Breast epithelium (tissue), 4 donors: ENCODE measurements around the gene ZCCHC10. TPM values are rescaled to one million over a fixed set of nuclear protein-coding genes. Genes with fewer than 3 reads are reported as not detected.
"Not testable (repeated sequence)": the region's sequence is repeated elsewhere in the genome, so short reads cannot be mapped to it uniquely, and the experiment has no call there.

ENCODE experiments used
- DNase-seq, 2 donors: peaks; one replicate each; pipeline ENCODE4 v3.0.0-alpha.2; 2019; ENCODE audit warnings: low spot score in 2 of 2
- H3K27ac ChIP-seq, 2 donors: fragments of 200-600 bp; sonication (generic) in 1 of 2; one replicate each; pipeline ENCODE4 v1.5.1; 2016 to 2019; ENCODE audit warnings: mild to moderate bottlenecking in 1 of 2
- H3K27me3 ChIP-seq, 2 donors: fragments of 200-600 bp; sonication (generic) in 1 of 2; one replicate each; pipeline versions ENCODE4 v1.5.1 to v1.6.0; 2017 to 2019; ENCODE audit warnings: control low read depth in 1 of 2, mild to moderate bottlenecking in 1 of 2
- H3K36me3 ChIP-seq: fragments of 200-600 bp; one replicate; pipeline ENCODE4 v1.5.1; 2019
- H3K4me1 ChIP-seq, 2 donors: fragments of 200-600 bp; sonication (generic); one replicate each; pipeline ENCODE4 v1.5.1; 2016 to 2019; ENCODE audit warnings: control low read depth in 1 of 2
- H3K4me3 ChIP-seq, 3 donors: fragments of 200-600 bp; sonication (generic); 1 replicate in 2 of 3; 2 replicates in 1 of 3; pipeline ENCODE4 v1.5.1; 2016 to 2019; ENCODE audit warnings: mild to moderate bottlenecking in 3 of 3, moderate library complexity in 2 of 3
- H3K9me3 ChIP-seq, 2 donors: fragments of 200-600 bp; sonication (generic) in 1 of 2; one replicate each; pipeline ENCODE4 v1.5.1; 2016 to 2019; ENCODE audit warnings: control low read depth in 1 of 2
- CTCF ChIP-seq, 3 donors: fragments of 450-650 bp; IDR thresholded peaks; one replicate each; pipeline ENCODE4 v1.5.1; 2016 to 2017; ENCODE audit warnings: antibody characterized with exemption in 3 of 3, mild to moderate bottlenecking in 3 of 3, moderate library complexity in 3 of 3
- POLR2A ChIP-seq: fragments of 450-650 bp; IDR thresholded peaks from one replicate; pipeline ENCODE4 v1.6.1; 2016; ENCODE audit warnings: antibody characterized with exemption, mild to moderate bottlenecking, moderate library complexity
- POLR2AphosphoS5 ChIP-seq, 3 donors: sonication (generic); formaldehyde crosslinking; IDR thresholded peaks; one replicate each; pipeline ENCODE4 v1.6.1; 2017; ENCODE audit warnings: antibody characterized with exemption in 3 of 3
- intact Hi-C: fragments of 100-400 bp; cut with DNase I; formaldehyde crosslinking; loops from one replicate; pipeline ENCODE4 v1.15.1; 2023; ENCODE audit warnings: low total_unique reads
- total RNA-seq, 3 donors: library from RNA; depleted of rRNA; stranded (reverse); fragments of >200 nt; gene quantifications; one replicate each; pipeline ENCODE4 v1.1.0, GENCODE V29; 2016

ZCCHC10 gene
- total RNA-seq, 3 donors from 2014 or later = 13.6 to 30.4 (median 21.6) TPM

GRCh38 chr5:133026664-133027153 is 360 bp upstream of the ZCCHC10 start:
- Histone ChIP-seq H3K27ac (peak overlapping the region; percentile 95 to 97), H3K27me3 (no peaks in the 10 kb centered on the region), H3K4me3 (peak overlapping the region; percentile 61 to 93 (median 88)), H3K9me3 (no peaks in the 10 kb centered on the region), H3K36me3 (no peaks in the 10 kb centered on the region), H3K4me1 (peaks cover 0 to 10% of the 10 kb centered on the region in 2 donors)
- intact Hi-C loops = no loop called here
- no peak for TF ChIP-seq CTCF (IDR thresholded peaks at IDR 0.05)
- TF ChIP-seq POLR2AphosphoS5 (IDR thresholded peaks at IDR 0.05) = no peak
- TF ChIP-seq POLR2A = no peak
- no peak for DNase-seq

DNA sequence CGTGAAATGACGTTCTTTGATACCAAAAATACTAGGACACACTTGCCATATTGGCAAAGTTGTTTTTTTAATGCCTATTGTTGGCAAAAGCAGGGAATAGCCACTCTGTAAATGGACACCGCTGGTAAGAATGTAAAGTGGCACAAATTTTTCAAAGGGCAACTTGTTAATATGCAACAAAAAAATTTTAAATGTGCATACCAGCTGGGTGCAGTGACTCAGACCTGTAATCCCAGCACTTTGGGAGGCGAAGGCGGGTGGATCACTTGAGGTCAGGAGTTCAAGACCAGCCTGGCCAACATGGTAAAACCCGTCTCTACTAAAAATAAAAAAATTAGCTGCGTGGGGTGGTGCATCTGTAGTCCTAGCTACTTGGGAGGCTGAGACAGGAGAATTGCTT is 6.9 kb downstream of the ZCCHC10 start:
- DNase-seq, H3K36me3 ChIP-seq, intact Hi-C loops, H3K4me1 ChIP-seq, H3K4me3 ChIP-seq, H3K27ac ChIP-seq, H3K9me3 ChIP-seq, H3K27me3 ChIP-seq: not testable (repeated sequence)

DNA sequence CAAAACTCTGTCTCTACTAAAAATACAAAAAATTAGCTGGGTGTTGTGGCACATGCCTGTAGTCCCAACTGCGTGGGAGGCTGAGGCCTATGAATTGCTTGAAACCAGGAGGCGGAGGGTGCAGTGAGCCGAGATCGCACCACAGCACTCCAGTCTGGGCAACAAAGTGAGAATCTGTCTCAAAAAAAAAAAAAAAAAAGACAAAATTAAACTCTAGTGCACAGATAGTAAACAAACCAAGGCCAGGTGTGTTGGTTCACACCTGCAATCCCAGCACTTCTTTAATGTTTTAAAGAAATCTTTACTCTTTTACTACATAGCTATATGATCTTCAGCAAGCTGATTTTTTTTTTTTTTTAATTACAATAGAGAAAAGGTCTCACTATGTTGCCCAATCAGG is 8.4 kb downstream of the ZCCHC10 start:
- intact Hi-C loops = no loop called here
- TF ChIP-seq POLR2A (no peak), POLR2AphosphoS5 (IDR thresholded peaks at IDR 0.05) (no peak), CTCF (IDR thresholded peaks at IDR 0.05) (no peak)
- Histone ChIP-seq H3K27me3 (no peaks in the 10 kb centered on the region), H3K9me3 (no peaks in the 10 kb centered on the region), H3K27ac (no peak overlapping the region), H3K4me3 (no peak overlapping the region), H3K4me1 (no peaks in the 10 kb centered on the region), H3K36me3 (no peaks in the 10 kb centered on the region)
- no peak for DNase-seq

GRCh38 chr5:133015466-133015865 is 10.9 kb downstream of the ZCCHC10 start:
- no peak overlapping the region for H3K27ac ChIP-seq
- intact Hi-C loops = no loop called here
- no peak overlapping the region for H3K4me3 ChIP-seq
- no peaks in the 10 kb centered on the region for H3K27me3 ChIP-seq
- TF ChIP-seq POLR2A (no peak), POLR2AphosphoS5 (IDR thresholded peaks at IDR 0.05) (no peak), CTCF (IDR thresholded peaks at IDR 0.05) (no peak)
- H3K9me3 ChIP-seq = no peaks in the 10 kb centered on the region
- no peak for DNase-seq
- no peaks in the 10 kb centered on the region for H3K36me3 ChIP-seq
- H3K4me1 ChIP-seq = no peaks in the 10 kb centered on the region

- H3K4me3 ChIP-seq, H3K9me3 ChIP-seq, H3K4me1 ChIP-seq, H3K27ac ChIP-seq, DNase-seq, H3K36me3 ChIP-seq, intact Hi-C loops, H3K27me3 ChIP-seq: not testable (repeated sequence)
These were observed 17.9 kb downstream of the ZCCHC10 start for GRCh38 chr5:133008455-133008854.

DNA sequence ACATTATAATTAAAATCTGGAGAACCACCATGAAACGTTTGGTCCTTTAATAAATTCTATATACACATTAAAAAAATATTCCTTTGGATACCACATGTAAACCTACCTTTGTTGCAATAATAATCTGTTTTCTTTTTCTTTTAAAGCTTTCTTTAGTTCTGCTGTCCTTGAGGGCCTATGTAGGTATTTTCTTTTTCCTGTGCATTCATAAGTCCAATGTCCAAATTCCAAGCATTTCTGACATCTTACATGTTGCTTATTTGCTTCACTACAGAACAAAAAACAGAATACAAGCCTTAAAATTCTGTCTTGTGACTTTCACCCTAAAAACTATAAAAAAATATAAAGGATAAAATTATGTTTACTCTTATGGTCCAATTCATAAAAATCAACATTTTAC is 19.7 kb downstream of the ZCCHC10 start:
- intact Hi-C loops = no loop called here
- TF ChIP-seq POLR2A (no peak), POLR2AphosphoS5 (IDR thresholded peaks at IDR 0.05) (no peak), CTCF (IDR thresholded peaks at IDR 0.05) (no peak)
- H3K4me3 ChIP-seq = no peak overlapping the region
- no peaks in the 10 kb centered on the region for H3K27me3 ChIP-seq
- no peak overlapping the region for H3K27ac ChIP-seq
- H3K9me3 ChIP-seq = no peaks in the 10 kb centered on the region
- no peak for DNase-seq
- no peaks in the 10 kb centered on the region for H3K36me3 ChIP-seq
- no peaks in the 10 kb centered on the region for H3K4me1 ChIP-seq
